HG03097 (cell line): ENCODE results near the gene TRAIP.
"Not testable (repeated sequence)": the region's sequence is repeated elsewhere in the genome, so short reads cannot be mapped to it uniquely, and the experiment has no call there.

Experiments used
- ATAC-seq: cut with Tn5 transposase; IDR thresholded peaks from one replicate; pipeline ENCODE4 v1.9.1; 2021; ENCODE audit not compliant: unreplicated experiment, low FRiP score

Gene TRAIP

GRCh38 chr3:49831341-49831740 is 25.0 kb downstream of the TRAIP start:
- no peak for ATAC-seq

DNA sequence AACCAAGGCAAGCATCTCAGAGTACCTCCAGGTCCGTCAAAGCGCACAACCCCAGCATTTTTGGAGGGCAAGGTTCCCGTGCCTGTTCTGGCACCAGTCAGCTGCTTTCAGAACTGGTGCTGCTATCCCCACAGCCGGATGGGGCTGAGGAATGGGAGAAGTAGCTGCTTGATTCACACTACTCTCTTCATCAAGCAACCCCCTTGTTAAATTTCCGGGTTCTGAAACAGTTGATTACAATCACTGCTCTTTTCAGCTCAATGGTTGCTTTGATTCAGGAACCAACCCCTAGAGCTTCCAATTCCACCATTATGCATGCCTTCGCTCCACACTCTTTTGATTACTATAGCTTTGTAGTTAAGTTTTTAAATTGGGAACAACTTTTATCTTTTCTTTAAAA is 30.3 kb downstream of the TRAIP start:
- ATAC-seq: no peak

- not testable (repeated sequence) for ATAC-seq
Measured at GRCh38 chr3:49823131-49823530, 33.2 kb downstream of the TRAIP start.

DNA sequence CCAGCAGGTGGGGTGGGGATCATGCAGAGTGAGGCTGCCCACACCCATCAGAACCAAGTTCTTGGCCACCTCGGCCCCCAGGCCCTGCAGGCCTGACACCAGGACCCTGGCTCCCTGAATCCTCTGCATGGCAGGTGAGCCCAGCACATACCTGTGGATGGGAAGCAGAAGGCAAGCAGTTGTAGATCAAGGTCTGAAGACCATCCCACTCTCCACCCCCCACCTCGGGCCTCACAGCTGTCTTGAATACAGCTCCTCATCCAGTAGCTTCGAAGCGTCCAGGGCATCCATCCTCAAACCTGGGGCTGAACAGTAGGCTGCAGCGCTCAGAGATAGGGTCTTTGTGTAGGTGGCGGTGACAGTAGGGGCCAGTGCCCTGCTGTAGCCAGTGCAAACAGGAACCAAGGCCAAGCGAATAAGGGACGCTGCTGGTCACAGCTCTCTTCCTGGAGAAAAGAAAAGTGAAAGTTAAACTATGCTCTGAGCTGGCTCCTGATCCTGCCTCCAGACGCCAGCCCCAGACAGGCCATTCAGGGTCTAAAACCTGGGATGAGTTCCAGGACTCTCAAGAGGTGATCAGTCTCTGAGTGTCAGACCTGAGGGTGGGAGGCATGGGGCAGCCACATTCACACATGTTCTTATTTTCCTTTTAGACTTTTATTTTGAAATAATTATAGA is 42.7 kb downstream of the TRAIP start, which contains the start of gene UBA7:
UBA7 (minus strand) TSS at position 457 of the 678 bp plus-strand sequence; CDS start at position 291, 166 bp downstream.
- ATAC-seq: peak; percentile 57

- no peak for ATAC-seq
Measured at GRCh38 chr3:49812916-49813496, 43.4 kb downstream of the TRAIP start.

GRCh38 chr3:49807431-49808114 is 48.8 kb downstream of the TRAIP start:
- ATAC-seq: no peak

DNA sequence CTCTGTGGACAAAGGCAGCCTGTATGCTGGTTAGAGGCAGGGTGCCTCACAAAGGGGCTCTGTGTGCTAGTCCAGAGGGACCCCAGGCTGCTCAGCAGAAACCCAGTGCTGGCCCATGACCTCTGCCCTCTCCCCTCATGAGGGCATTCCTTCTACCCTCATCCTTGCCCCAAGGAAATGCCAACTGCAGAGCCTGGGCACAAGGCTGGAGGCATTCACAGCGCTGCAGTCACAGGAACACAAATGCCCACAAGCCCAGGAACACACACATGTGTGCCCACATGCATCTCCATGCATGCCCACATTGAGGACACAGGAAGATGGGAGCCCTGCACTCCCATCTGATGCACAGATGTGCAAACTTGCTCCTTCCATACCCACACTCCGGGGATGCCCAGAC is 49.5 kb downstream of the TRAIP start:
- ATAC-seq: no peak

DNA sequence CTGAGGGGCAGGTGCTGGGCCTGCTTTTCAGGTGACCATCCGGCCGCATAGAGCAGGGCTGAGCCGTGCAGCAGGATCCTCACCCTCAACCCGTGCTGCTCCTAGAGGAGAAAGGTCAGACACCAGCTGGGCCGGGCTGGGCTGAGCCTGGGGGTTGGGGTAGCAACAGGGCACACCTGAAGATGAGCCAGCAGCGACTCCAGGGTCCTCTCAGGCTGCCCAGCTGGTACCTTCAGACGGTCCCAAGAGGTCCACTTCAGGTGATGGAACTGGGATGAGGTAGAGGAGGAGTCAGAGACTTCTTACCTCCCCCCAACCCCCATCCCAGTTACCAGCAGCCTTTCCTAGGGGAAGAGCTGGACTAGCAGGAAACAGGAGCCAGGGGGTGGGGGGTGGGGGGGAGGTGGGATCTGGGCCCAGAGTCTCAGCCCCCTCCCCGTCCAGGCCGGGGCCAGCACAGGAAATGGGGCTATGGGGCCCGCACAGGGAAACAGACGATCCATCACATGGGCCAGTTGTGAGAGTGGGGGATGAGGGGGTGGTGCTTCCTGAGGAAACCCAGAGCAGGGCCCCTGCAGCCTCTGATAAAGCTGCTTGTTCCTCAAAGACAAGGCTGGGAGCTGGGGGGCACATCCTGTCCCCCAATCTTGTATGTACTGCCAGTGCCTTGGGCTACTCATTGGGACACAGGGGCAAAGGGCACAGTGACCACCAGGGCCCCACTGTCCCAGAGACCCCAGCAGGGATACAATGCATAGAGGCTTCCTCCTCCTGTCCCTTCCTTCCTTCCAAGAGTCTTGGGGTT is 50.3 kb downstream of the TRAIP start:
- ATAC-seq: no peak

GRCh38 chr3:49805367-49805782 is 51.0 kb downstream of the TRAIP start:
- ATAC-seq: no peak

GRCh38 chr3:49804141-49805041 is 52.0 kb downstream of the TRAIP start:
- ATAC-seq: no peak

GRCh38 chr3:49803465-49804140 is 52.8 kb downstream of the TRAIP start:
- ATAC-seq: no peak

DNA sequence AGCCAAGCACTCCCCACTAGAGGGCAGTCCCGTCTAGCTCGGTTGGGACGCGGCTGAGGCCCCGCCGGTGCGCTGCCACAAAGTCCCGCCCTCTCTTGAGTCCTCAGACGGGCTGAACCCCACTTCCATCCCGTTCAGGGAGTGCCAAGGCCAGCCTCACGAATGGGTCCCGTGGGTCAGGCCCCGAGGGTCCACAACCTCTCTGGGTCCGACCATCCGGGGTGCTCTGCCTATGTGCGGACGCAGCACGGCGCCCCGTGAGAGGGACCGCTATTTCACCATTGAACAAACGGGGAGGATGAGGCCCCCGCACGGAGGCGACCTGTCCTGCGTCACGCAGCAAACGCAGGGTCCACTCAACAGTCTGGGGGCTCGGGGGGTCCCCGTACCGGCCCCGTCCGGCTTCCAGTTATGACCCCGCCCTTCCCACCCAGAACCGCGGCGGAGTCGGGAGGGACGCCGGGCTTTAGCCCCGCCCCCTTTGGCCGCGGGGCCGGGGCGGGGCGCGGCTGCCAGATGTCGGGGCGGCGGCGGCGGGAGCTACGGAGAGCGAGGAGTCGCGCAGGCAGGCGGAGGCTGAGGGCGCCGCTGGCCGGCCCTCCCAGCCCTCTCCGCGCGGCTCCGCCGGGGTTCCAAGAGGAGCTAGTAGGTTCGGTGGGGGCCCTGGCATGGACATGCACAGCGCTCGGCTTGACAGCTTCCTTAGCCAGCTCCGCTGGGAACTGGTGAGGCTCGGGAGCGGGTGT is 53.5 kb downstream of the TRAIP start, which contains the start of gene INKA1:
INKA1 (plus strand) TSS at position 543 of the 746 bp plus-strand sequence; CDS start at position 675, 132 bp downstream.
- ATAC-seq: peak; percentile 46

DNA sequence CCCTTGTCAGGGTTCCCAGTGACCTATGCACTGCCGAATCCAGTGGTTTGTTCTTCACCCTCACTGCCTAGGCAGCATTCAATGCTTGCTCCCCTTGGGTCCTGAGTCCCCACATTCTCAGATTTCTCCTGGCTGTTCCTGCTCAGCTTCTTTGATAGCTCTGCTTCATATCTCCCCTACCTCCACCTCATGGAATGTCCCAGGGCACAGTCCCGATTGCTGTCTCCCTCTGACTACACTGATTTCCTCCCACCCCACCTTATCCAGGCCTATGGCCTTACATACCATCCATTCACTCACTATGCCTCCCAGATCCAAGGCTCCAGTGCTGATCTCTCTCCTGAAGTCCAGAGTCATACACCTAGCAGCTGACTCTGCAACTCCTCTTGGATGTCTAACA is 55.2 kb downstream of the TRAIP start:
- ATAC-seq: no peak

DNA sequence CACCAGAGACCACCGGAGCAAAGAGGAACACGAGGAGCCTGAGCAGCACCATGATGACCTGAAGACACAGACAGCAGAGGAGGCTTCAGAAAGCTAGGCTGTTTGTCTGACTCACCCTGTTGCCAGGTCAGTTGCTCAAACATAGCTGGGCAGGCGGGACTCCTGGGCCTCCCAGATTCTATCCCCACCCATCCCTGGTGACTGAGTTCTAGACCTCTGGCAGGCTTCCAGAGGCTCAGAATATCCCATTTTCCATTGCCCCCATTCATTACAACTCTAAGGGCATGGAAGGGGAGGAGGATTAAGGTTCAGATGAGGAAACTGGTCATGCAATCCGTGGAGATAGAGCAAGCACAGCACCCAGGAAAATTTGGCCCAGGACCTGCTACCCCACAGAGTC is 56.6 kb downstream of the TRAIP start, which contains the start of gene CDHR4:
CDHR4 (minus strand) TSS at position 113 of the 400 bp plus-strand sequence; CDS start at position 52, 61 bp downstream.
- ATAC-seq: no peak

DNA sequence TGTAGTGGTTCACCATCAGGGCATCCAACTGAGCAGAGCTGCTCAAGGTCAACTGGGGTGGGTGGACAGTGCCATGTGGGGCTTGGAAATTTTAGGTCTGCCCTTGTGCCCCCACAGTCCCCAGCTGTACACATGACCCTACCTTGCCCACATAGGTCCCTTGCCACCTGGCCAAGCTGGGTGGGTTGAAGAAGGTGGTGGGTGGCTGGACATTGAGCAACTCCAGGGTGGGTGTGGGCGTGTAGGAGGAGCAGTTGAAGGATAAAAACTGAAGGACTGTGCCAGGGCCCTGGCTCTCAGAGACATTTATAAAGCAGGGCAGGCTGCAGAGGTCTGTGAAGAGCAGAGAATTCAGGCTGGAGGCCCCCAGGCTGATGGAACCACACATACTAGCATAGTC is 57.3 kb downstream of the TRAIP start:
- ATAC-seq: no peak

- no peak for ATAC-seq
Measured at GRCh38 chr3:49794926-49795905, 61.1 kb downstream of the TRAIP start.

DNA sequence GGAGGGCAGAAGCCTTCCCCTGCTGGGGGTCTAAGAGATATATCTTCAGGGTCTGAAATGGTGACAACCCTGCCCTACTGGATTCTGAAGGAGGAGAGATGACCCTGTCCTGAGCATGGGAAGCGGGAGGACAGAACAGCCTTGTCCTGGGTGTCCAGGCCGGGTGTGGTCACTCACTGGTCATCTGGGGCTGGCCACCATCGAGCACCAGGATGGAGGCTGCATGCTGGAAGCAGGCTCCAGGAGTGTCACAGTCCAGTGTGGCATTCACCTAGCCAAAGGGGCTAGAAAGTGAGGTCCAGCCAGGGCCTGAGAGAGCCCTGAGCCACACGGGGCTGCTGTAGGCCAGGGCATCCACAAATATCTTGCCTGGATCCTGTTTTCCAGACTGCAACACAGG is 61.9 kb downstream of the TRAIP start:
- ATAC-seq: no peak
